Cardiac fibroblast (primary cell): Measurements from ENCODE around the gene SLC35G6.

ENCODE experiments used
- DNase-seq, 2 donors: peaks; one replicate each; pipeline versions ENCODE4 v3.0.0 to v3.0.0-alpha.2; 2010; ENCODE audit warnings: low read depth in 2 of 2
- H3K4me3 ChIP-seq, 2 donors: replicated peaks in 1 of 2; 1 replicate in 1 of 2; 2 replicates in 1 of 2; pipeline ENCODE4 v1.5.1; 2011; ENCODE audit warnings: low read depth in 2 of 2, low read length in 2 of 2, mild to moderate bottlenecking in 2 of 2, moderate library complexity in 1 of 2
- TF ChIP-seq, protein P1 (sequence below): IDR thresholded peaks from one replicate; pipeline ENCODE4 v1.5.1; 2011; ENCODE audit warnings: low read depth, mild to moderate bottlenecking, low read length, inconsistent platforms

Gene SLC35G6

DNA sequence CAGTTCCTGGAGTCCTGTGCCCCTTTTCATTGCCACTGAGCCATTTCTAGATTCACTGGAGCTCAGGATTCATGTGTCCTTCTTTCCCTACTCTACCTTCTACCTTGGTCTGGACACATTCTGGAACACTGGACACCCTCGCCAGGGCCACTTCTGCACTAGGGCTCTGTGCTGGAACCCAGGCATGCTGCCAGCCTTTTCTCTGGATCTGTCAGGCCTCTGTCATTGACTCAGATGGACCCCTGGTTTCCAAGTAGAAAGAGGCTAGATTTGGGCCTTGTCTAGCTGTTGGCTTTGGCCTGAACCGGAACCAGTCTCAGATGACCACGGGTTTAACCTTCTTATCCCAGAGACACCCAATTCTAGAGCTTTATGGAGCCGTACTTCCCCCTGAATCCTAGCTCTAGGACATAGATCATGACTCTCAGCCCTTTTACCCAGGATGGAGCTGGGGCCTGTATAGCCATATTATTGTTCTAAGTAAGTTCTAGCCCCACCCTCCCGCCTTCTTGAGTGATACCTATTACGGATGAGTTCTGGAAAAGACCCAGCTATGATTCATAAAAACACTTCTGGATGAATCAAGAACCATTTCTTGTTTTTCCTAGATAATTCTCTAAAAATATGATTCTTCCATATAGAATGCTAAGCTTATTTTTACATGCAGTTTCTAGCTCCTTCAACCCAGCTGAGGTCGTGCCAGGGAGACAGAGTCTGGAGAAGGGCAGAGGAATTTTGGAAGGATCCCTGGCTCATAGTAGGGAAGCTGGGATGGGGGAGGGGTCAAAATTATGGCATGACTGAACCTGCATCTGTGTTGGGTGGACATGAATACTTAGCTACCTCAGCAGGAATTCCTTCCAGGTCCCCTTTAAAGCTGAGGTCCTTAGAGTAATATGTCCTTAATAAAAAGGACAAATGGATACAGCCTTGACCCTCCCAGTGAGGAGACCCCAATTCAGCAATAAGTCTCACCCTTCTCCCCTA, 37.5 kb upstream of the SLC35G6 start:
- TF ChIP-seq, protein P1, sequence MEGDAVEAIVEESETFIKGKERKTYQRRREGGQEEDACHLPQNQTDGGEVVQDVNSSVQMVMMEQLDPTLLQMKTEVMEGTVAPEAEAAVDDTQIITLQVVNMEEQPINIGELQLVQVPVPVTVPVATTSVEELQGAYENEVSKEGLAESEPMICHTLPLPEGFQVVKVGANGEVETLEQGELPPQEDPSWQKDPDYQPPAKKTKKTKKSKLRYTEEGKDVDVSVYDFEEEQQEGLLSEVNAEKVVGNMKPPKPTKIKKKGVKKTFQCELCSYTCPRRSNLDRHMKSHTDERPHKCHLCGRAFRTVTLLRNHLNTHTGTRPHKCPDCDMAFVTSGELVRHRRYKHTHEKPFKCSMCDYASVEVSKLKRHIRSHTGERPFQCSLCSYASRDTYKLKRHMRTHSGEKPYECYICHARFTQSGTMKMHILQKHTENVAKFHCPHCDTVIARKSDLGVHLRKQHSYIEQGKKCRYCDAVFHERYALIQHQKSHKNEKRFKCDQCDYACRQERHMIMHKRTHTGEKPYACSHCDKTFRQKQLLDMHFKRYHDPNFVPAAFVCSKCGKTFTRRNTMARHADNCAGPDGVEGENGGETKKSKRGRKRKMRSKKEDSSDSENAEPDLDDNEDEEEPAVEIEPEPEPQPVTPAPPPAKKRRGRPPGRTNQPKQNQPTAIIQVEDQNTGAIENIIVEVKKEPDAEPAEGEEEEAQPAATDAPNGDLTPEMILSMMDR, result no peak
- peak; percentile 44 to 89 for DNase-seq
- no peak overlapping the region for H3K4me3 ChIP-seq

DNA sequence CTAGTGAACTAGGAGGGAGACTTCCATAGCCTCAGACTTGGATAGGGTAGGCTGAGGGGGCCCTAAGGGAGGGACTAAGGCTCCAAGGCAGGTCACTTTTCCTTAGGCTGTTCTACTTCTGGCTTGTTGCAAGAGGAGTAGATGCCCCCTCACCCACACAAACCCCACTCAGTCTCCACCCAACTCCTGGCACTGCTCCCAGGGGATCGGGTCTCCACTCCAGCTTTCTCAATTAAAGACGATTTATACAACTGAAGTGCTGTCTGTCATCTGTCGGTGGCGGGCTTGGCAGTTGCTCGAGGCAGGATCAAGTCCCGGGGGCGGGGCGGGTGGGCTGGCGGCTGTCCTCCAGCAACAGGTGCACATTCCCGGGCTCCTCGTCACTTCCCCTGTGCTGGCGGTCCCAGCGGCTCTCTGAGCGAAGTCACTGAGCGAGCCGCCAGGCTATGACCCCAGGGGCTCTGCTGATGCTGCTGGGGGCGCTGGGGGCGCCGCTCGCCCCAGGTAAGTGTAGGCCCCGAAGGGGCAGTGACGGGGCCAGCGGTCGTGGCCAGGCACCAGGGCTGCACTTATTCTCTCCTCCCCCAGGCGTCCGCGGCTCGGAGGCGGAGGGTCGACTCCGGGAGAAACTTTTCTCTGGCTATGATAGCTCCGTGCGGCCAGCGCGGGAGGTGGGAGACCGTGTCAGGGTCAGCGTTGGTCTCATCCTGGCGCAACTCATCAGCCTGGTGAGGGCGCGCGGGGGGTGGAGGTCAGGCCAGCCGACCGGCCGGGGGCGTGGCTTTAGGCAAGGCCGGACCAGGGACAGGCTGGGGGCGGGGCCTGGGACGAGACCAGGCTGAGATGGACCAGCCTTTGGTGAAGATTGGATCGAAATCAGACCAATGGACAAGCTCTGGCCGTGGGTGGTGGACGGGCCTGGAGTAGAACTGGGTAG, 36.3 kb upstream of the SLC35G6 start, which contains the start of gene CHRNB1:
CHRNB1 (plus strand) TSS at position 380 of the 937 bp plus-strand sequence; CDS start at position 447, 67 bp downstream.
- TF ChIP-seq, protein P1, result no peak
- peak within 1 kb of the TSS; percentile 32 to 36 for H3K4me3 ChIP-seq
- peak; percentile 43 to 45 for DNase-seq

DNA sequence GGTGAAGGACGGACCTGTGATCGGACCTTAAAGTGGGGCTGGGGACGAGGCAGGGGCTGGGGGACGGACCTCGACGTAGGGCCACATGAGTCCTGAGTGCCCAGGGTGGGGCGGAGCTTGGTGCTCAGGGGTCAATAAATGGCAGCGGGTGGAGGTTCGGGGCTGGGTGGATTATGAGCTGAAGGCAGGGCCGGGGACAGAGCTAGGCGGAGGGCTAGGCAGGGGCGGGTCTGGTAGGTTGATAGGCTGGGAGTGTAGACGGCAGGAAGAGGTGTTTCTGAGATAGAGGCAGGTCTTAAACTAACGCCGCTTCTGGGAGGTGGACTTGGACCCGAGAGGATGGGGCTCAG, 35.7 kb upstream of the SLC35G6 start:
- peak overlapping the region in 1 of 2 donors; percentile 36 for H3K4me3 ChIP-seq
- TF ChIP-seq, protein P1, result no peak
- DNase-seq, result no peak

DNA sequence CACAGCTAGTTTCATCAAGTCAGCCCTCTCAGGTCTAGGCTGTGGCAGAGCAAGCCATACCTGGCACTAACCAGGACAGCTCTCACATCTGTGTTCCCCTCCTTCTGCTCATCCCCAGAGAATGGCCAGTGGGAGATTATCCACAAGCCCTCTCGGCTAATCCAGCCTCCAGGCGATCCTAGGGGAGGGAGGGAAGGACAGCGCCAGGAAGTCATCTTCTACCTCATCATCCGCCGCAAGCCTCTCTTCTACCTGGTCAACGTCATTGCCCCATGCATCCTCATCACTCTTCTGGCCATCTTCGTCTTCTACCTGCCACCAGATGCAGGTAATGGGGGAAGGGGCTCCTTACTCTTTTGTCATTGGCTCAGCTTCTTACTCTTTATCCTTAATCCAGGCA, 32.8 kb upstream of the SLC35G6 start:
- DNase-seq, result no peak
- no peak overlapping the region for H3K4me3 ChIP-seq
- TF ChIP-seq, protein P1, result no peak

DNA sequence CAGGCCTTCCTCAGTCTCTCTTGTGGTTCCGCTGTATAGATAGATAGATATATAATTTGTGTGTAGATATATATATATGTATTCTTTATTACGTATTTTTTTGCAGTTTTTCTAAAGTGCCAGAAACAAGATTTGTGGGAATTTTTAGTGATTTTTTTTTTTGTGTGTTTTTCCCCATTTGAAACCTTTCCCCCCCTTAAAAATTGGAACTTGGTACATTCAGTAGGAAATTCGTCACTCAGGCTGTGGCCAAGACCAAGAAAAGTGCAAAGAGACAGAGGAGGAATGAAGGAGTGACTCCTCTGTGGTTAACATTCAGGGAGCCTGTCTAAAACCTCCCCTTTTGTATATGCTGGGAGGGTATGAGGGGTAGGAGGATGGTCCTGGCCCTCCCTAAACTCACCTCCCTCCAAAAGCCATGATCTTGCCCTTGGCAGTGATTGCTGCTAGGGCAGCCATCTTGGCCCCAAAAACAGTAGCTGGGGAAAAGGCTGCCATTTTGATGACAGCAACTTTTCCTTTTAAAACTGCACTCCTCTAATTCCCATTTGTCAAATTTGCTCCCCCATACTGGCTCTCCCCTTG, 21.2 kb upstream of the SLC35G6 start:
- no peak overlapping the region for H3K4me3 ChIP-seq
- TF ChIP-seq, protein P1, result no peak
- DNase-seq, result peak in 1 of 2 donors; percentile 32
